ENCODE data around the gene RO60. TPM values are rescaled to one million over a fixed set of nuclear protein-coding genes. Genes with fewer than 3 reads are reported as not detected.

Gene RO60
- total and polyA plus RNA-seq, 2 of the 4 experiments (the other 2 are of a cell fraction), result 10.9 to 161 TPM

GRCh38 chr1:193068013-193068412, 8.6 kb downstream of the RO60 start:
- Histone ChIP-seq H3K4me3 (ENCODE audit: insufficient read depth, low read depth, low read length) (no peak overlapping the region), H4K5ac (ENCODE audit: low read depth, low read length) (no peak overlapping the region), H2BK120ac (ENCODE audit: low read depth, low read length) (no peak overlapping the region), H3K9me1 (ENCODE audit: insufficient read depth, low read length) (peaks cover 6% of the 10 kb centered on the region), H3K23ac (ENCODE audit: low read depth, low read length) (no peak overlapping the region), H3K18ac (ENCODE audit: low read depth, low read length) (no peak overlapping the region), H2AFZ (replicated peaks; ENCODE audit: low read length, poor library complexity) (no peak overlapping the region), H3K56ac (ENCODE audit: extremely low read depth, insufficient read depth, low read length) (no peak overlapping the region), H4K20me1 (ENCODE audit: insufficient read depth, low read length) (peaks cover 19% of the 10 kb centered on the region; the same call in 1 of the 2 replicates), H3K27me3 (ENCODE audit: control insufficient read depth, insufficient read depth, low read length) (no peaks in the 10 kb centered on the region), H2BK20ac (ENCODE audit: low read depth, low read length) (no peak overlapping the region), H3K4ac (ENCODE audit: low read depth, low read length) (no peak overlapping the region), H3K4me2 (ENCODE audit: low read depth, low read length) (no peak overlapping the region), H3K79me1 (ENCODE audit: low read depth in 1 of 2, low read length in 2 of 2) (peaks cover 32 to 58% of the 10 kb centered on the region in 2 experiments), H2AK9ac (replicated peaks; ENCODE audit: low read depth, low read length, poor library complexity) (no peak overlapping the region), H3K14ac (replicated peaks; ENCODE audit: low read depth, low read length) (no peak overlapping the region), H4K91ac (ENCODE audit: insufficient read depth, low read depth, low read length) (no peak overlapping the region), H2BK15ac (ENCODE audit: low read depth, low read length) (no peak overlapping the region), H3K9ac (ENCODE audit: low read depth, low read length) (no peak overlapping the region), H3K4me1 (ENCODE audit: control insufficient read depth, insufficient read depth, low read length) (peaks cover 3% of the 10 kb centered on the region), H3K27ac (ENCODE audit: insufficient read depth, low read length) (no peak overlapping the region), H3K9me3 (ENCODE audit: control insufficient read depth, insufficient read depth, low read length) (no peaks in the 10 kb centered on the region), H4K8ac (ENCODE audit: low read depth in 2 of 2, low read length in 2 of 2) (no peak overlapping the region), H3K36me3 (ENCODE audit: control insufficient read depth, insufficient read depth, low read length) (peaks cover 8% of the 10 kb centered on the region), H2BK5ac (ENCODE audit: low read depth, low read length, poor library complexity, severe bottlenecking) (no peak overlapping the region), H2AK5ac (ENCODE audit: low read depth, low read length) (no peak overlapping the region)
- no peak for DNase-seq
- in situ Hi-C loops (cut with MboI; ENCODE audit: low sequenced_read_pairs), result no loop called here
- ChIA-PET CTCF (no interaction called here), POLR2A (ENCODE audit: unreplicated experiment) (no interaction called here)
- no peak for TF ChIP-seq CHD1 (IDR thresholded peaks at IDR 0.05; ENCODE audit: low read depth, low read length)
- no peak for TF ChIP-seq MAFK (IDR thresholded peaks at IDR 0.05; ENCODE audit: low read depth, low read length)
- TF ChIP-seq POLR2A (IDR thresholded peaks at IDR 0.05; ENCODE audit: low read depth, low read length), result no peak
- TF ChIP-seq MXI1 (IDR thresholded peaks at IDR 0.05; ENCODE audit: borderline replicate concordance, low read depth, low read length), result no peak
- TF ChIP-seq FOS (IDR thresholded peaks at IDR 0.05; ENCODE audit: low read depth, low read length), result no peak
- no peak for TF ChIP-seq BHLHE40 (IDR thresholded peaks at IDR 0.05; ENCODE audit: low read depth, low read length)
- TF ChIP-seq CEBPB (IDR thresholded peaks at IDR 0.05; ENCODE audit: low read depth, low read length), result no peak
- TF ChIP-seq SMC3 (IDR thresholded peaks at IDR 0.05; ENCODE audit: low read depth, low read length), result no peak
- TF ChIP-seq ELK1 (IDR thresholded peaks at IDR 0.05; ENCODE audit: borderline replicate concordance, low read depth, low read length), result no peak
- TF ChIP-seq RFX5 (IDR thresholded peaks at IDR 0.05; ENCODE audit: low read depth, low read length), result no peak
- no peak for TF ChIP-seq MAZ (IDR thresholded peaks at IDR 0.05; ENCODE audit: borderline replicate concordance, low read depth, low read length)
- TF ChIP-seq RAD21 (IDR thresholded peaks at IDR 0.05; ENCODE audit: low read length), result no peak
- no peak for TF ChIP-seq CTCF (conservative IDR thresholded peaks at IDR 0.05; ENCODE audit: low read depth, low read length)
- TF ChIP-seq USF2 (IDR thresholded peaks at IDR 0.05; ENCODE audit: low read depth, low read length), result no peak
- TF ChIP-seq NFE2L2 (IDR thresholded peaks at IDR 0.05; ENCODE audit: low read depth, low read length), result no peak
- dilution Hi-C loops (cut with HindIII; ENCODE audit: low sequenced_read_pairs, unreplicated experiment), result no loop called here
- ATAC-seq (ENCODE audit: low read depth), result no peak
- intact Hi-C loops (cut with micrococcal nuclease), result no loop called here
- no TSS peak for BruUV-seq (replicated peaks)
